ENCODE results near the gene EZR. TPM values are rescaled to one million over a fixed set of nuclear protein-coding genes. Genes with fewer than 3 reads are reported as not detected.

The EZR gene
- polyA plus RNA-seq, 3 donors = 68.1 to 95.8 (median 86.3) TPM

DNA sequence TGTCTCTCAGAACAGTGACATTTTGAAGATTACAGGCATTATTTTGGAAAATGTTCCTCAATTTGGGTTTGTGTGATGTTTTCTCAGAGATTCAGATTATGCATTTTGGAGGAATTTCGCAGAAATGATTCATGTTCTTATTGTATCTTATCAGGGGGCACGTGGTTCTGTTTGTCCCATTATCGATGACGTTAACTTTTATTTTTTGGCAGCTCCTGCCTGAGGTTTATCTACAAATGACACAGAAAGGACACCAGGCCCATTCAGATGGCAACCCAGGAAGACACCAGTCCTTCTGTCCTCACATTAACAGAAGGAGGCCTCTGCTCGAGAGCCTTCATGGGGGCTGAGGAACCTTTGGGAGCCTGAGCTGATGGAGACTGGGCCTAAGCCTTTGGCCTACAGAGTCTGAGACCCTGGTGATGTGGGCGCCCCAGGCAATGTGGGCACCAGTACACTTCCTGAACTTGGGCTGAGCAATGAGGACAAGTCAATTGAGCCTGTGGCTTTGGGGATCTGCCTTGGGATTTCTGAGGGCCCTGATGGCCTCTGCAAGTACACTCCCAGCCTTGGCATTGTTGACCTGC lies 41.2 kb upstream of the EZR start:
- no peak overlapping the region for H3K4me2 ChIP-seq (replicated peaks; ENCODE audit: extremely low read depth, low read length, poor library complexity, severe bottlenecking)
- peaks cover 1 to 21% of the 10 kb centered on the region in 2 donors for H3K4me1 ChIP-seq (ENCODE audit: control insufficient read depth in 1 of 2, insufficient read depth in 2 of 2, low read length in 2 of 2)
- TF ChIP-seq, protein P1, sequence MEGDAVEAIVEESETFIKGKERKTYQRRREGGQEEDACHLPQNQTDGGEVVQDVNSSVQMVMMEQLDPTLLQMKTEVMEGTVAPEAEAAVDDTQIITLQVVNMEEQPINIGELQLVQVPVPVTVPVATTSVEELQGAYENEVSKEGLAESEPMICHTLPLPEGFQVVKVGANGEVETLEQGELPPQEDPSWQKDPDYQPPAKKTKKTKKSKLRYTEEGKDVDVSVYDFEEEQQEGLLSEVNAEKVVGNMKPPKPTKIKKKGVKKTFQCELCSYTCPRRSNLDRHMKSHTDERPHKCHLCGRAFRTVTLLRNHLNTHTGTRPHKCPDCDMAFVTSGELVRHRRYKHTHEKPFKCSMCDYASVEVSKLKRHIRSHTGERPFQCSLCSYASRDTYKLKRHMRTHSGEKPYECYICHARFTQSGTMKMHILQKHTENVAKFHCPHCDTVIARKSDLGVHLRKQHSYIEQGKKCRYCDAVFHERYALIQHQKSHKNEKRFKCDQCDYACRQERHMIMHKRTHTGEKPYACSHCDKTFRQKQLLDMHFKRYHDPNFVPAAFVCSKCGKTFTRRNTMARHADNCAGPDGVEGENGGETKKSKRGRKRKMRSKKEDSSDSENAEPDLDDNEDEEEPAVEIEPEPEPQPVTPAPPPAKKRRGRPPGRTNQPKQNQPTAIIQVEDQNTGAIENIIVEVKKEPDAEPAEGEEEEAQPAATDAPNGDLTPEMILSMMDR (IDR thresholded peaks at IDR 0.05) = no peak
- H3K36me3 Mint-ChIP-seq = no peaks in the 10 kb centered on the region
- H4K20me1 ChIP-seq (ENCODE audit: insufficient read depth, low read length) = no peaks in the 10 kb centered on the region
- WGBS (ENCODE audit: insufficient coverage) = 94% methylated on average over 5 of the region's 6 CpGs
- H3K27me3 Mint-ChIP-seq (ENCODE audit: low read depth in 3 of 3) = peaks cover 1 to 9% (median 4%) of the 10 kb centered on the region in 3 donors
- no peak overlapping the region for H3K4me3 ChIP-seq (replicated peaks in 1 of 3; ENCODE audit: low read depth in 2 of 3, low read length in 3 of 3)
- H3K36me3 ChIP-seq (replicated peaks in 1 of 2; ENCODE audit: control insufficient read depth in 1 of 2, insufficient read depth in 2 of 2, low read length in 2 of 2) = no peaks in the 10 kb centered on the region
- no peak overlapping the region for H3K9ac ChIP-seq (ENCODE audit: insufficient read depth, low read length, poor library complexity, severe bottlenecking)
- intact Hi-C loops (cut with micrococcal nuclease) = loop anchor here in 1 of 2 donors (10.0 kb wide), 1 partner anchor 146 kb away; no protein-coding TSS in a partner anchor
- H3K27ac Mint-ChIP-seq = no peak overlapping the region
- H3K4me3 Mint-ChIP-seq = no peak overlapping the region
- H2AFZ ChIP-seq (ENCODE audit: insufficient read depth, low read depth, low read length, poor library complexity, severe bottlenecking) = no peak overlapping the region
- no peaks in the 10 kb centered on the region for H3K79me2 ChIP-seq (ENCODE audit: insufficient read depth, low read length)
- H3K27me3 ChIP-seq (ENCODE audit: control insufficient read depth in 2 of 2, insufficient read depth in 2 of 2, low read length in 2 of 2) = no peaks in the 10 kb centered on the region
- peaks cover 0 to 2% (median 0%) of the 10 kb centered on the region in 7 donors for H3K9me3 Mint-ChIP-seq
- H3K4me1 Mint-ChIP-seq = peaks cover 15% of the 10 kb centered on the region
- H3K27ac ChIP-seq (ENCODE audit: low read depth in 1 of 2, low read length in 2 of 2) = no peak overlapping the region
- no peak for DNase-seq
- no peaks in the 10 kb centered on the region for H3K9me3 ChIP-seq (replicated peaks in 1 of 2; ENCODE audit: control insufficient read depth in 1 of 2, insufficient read depth in 1 of 2, low read length in 2 of 2)

DNA sequence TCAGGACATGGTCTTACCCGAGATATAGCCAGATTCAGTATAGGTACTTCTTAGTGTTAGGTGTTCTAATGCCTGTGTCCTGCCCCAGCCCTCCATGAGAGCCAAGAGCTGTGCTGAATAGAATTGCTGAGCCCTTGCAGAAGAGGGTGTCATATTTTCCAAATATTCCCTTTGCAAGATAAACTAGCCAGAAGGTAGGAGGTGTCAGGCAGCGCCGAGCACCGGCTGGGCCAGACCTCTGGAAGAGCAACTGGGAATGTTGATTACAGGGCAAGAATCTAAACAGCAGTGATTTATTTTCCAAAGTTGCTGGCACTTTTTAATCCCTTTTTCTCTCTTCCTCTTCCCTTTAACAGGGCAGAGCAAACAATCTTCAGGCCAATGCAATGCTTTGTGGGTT lies 37.1 kb upstream of the EZR start:
- DNase-seq = no peak
- H3K27ac ChIP-seq (ENCODE audit: low read depth in 1 of 2, low read length in 2 of 2) = no peak overlapping the region
- H3K9me3 ChIP-seq (replicated peaks in 1 of 2; ENCODE audit: control insufficient read depth in 1 of 2, insufficient read depth in 1 of 2, low read length in 2 of 2) = no peaks in the 10 kb centered on the region
- peaks cover 13% of the 10 kb centered on the region for H3K4me1 Mint-ChIP-seq
- no peak overlapping the region for H3K4me3 Mint-ChIP-seq
- peak overlapping the region in 3 of 7 donors; percentile 15 to 59 (median 18) for H3K27ac Mint-ChIP-seq
- H3K9ac ChIP-seq (ENCODE audit: insufficient read depth, low read length, poor library complexity, severe bottlenecking) = no peak overlapping the region
- no peaks in the 10 kb centered on the region for H3K9me3 Mint-ChIP-seq
- no peak overlapping the region for H3K4me2 ChIP-seq (replicated peaks; ENCODE audit: extremely low read depth, low read length, poor library complexity, severe bottlenecking)
- TF ChIP-seq, protein P1 (IDR thresholded peaks at IDR 0.05) = no peak
- H3K27me3 ChIP-seq (ENCODE audit: control insufficient read depth in 2 of 2, insufficient read depth in 2 of 2, low read length in 2 of 2) = no peaks in the 10 kb centered on the region
- no peaks in the 10 kb centered on the region for H4K20me1 ChIP-seq (ENCODE audit: insufficient read depth, low read length)
- H2AFZ ChIP-seq (ENCODE audit: insufficient read depth, low read depth, low read length, poor library complexity, severe bottlenecking) = no peak overlapping the region
- no peaks in the 10 kb centered on the region for H3K36me3 ChIP-seq (replicated peaks in 1 of 2; ENCODE audit: control insufficient read depth in 1 of 2, insufficient read depth in 2 of 2, low read length in 2 of 2)
- H3K79me2 ChIP-seq (ENCODE audit: insufficient read depth, low read length) = no peaks in the 10 kb centered on the region
- intact Hi-C loops (cut with micrococcal nuclease) = no loop called here
- H3K27me3 Mint-ChIP-seq (ENCODE audit: low read depth in 3 of 3) = peaks cover 0 to 1% (median 0%) of the 10 kb centered on the region in 3 donors
- no peaks in the 10 kb centered on the region for H3K36me3 Mint-ChIP-seq
- WGBS (ENCODE audit: insufficient coverage) = no CpG with 5 or more reads among the region's 4 CpGs
- no peak overlapping the region for H3K4me3 ChIP-seq (replicated peaks in 1 of 3; ENCODE audit: low read depth in 2 of 3, low read length in 3 of 3)
- peaks cover 33 to 60% of the 10 kb centered on the region in 2 donors for H3K4me1 ChIP-seq (ENCODE audit: control insufficient read depth in 1 of 2, insufficient read depth in 2 of 2, low read length in 2 of 2)
